Naive thymus-derived CD4-positive, alpha-beta T cell (primary cell): ENCODE data around the gene MCTP2. TPM values are rescaled to one million over a fixed set of nuclear protein-coding genes. Genes with fewer than 3 reads are reported as not detected.

Experiments
- ATAC-seq: fragments of 150-1000 bp; cut with Tn5 transposase; 2 replicates; pipeline ENCODE4 v1.10.0; 2021; ENCODE audit warnings: mild to moderate bottlenecking, moderate library complexity
- CTCF ChIA-PET: fragments of 350-600 bp; sonication (Branson Sonifier 250); formaldehyde crosslinking; loops from one replicate; lab custom pipeline; 2021; ENCODE audit warnings: antibody characterized with exemption; lab: Charles Lee
- POLR2A ChIA-PET: fragments of 350-600 bp; sonication (Branson Sonifier 250); formaldehyde crosslinking; loops from one replicate; lab custom pipeline; 2021; ENCODE audit warnings: antibody characterized with exemption, inconsistent platforms; lab: Charles Lee
- DNase-seq, 9 donors: peaks; one replicate each; pipeline versions ENCODE4 v3.0.0 to v3.0.0-alpha.2; 2020 to 2022; ENCODE audit warnings: mixed read lengths in 1 of 9
- H3K27ac ChIP-seq: one replicate; pipeline ENCODE4 v1.7.0; 2013; ENCODE audit warnings: mild to moderate bottlenecking, low read depth, low read length, moderate library complexity
- H3K27me3 ChIP-seq, 2 donors: one replicate each; pipeline ENCODE4 v1.7.0; 2013; ENCODE audit warnings: low read length in 2 of 2, mild to moderate bottlenecking in 2 of 2, moderate library complexity in 2 of 2; ENCODE audit not compliant: control insufficient read depth in 2 of 2, insufficient read depth in 2 of 2
- H3K36me3 ChIP-seq, 3 experiments: 1 replicate in 2 of 3; 2 replicates in 1 of 3; pipeline ENCODE4 v1.7.0; 2013; ENCODE audit warnings: low read length in 3 of 3, mild to moderate bottlenecking in 3 of 3, moderate library complexity in 1 of 3; ENCODE audit not compliant: insufficient read depth in 3 of 3, control insufficient read depth in 2 of 3
- H3K4me1 ChIP-seq, 2 donors: one replicate each; pipeline ENCODE4 v1.7.0; 2013; ENCODE audit warnings: low read length in 2 of 2, mild to moderate bottlenecking in 2 of 2, moderate library complexity in 1 of 2; ENCODE audit not compliant: control insufficient read depth in 2 of 2, insufficient read depth in 2 of 2
- H3K4me3 ChIP-seq: 2 replicates; pipeline ENCODE4 v1.7.0; 2013; ENCODE audit warnings: mild to moderate bottlenecking, low read length
- H3K9me3 ChIP-seq, 3 experiments: 1 replicate in 2 of 3; 2 replicates in 1 of 3; pipeline ENCODE4 v1.7.0; 2013; ENCODE audit warnings: low read length in 3 of 3; ENCODE audit not compliant: control insufficient read depth in 2 of 3
- H3K27ac Mint-ChIP-seq, 9 donors: one replicate each; pipeline ENCODE4 v1.8.0; 2020 to 2022; ENCODE audit warnings: mixed read lengths in 9 of 9, mild to moderate bottlenecking in 8 of 9, moderate library complexity in 5 of 9, inconsistent platforms in 2 of 9
- H3K27me3 Mint-ChIP-seq, 5 donors: one replicate each; pipeline ENCODE4 v1.8.0; 2021 to 2022; ENCODE audit warnings: mixed read lengths in 5 of 5, mild to moderate bottlenecking in 1 of 5
- H3K36me3 Mint-ChIP-seq, 5 donors: one replicate each; pipeline ENCODE4 v1.8.0; 2020 to 2022; ENCODE audit warnings: mixed read lengths in 5 of 5, mild to moderate bottlenecking in 3 of 5, inconsistent platforms in 1 of 5
- H3K4me1 Mint-ChIP-seq, 7 donors: one replicate each; pipeline ENCODE4 v1.8.0; 2020 to 2022; ENCODE audit warnings: mixed read lengths in 7 of 7, mild to moderate bottlenecking in 3 of 7, inconsistent platforms in 1 of 7
- H3K4me3 Mint-ChIP-seq, 10 donors: one replicate each; pipeline ENCODE4 v1.8.0; 2020 to 2022; ENCODE audit warnings: mild to moderate bottlenecking in 10 of 10, mixed read lengths in 10 of 10, moderate library complexity in 6 of 10, inconsistent platforms in 2 of 10
- H3K9me3 Mint-ChIP-seq, 11 donors: one replicate each; pipeline ENCODE4 v1.8.0; 2020 to 2022; ENCODE audit warnings: mixed read lengths in 11 of 11, mild to moderate bottlenecking in 4 of 11, inconsistent platforms in 1 of 11, moderate library complexity in 1 of 11
- intact Hi-C, 2 donors: fragments of 100-400 bp; cut with micrococcal nuclease; formaldehyde crosslinking; loops; one replicate each; pipeline ENCODE4 v1.15.1; 2023
- polyA plus RNA-seq, 2 donors: library from polyadenylated mRNA; unstranded; fragments of 300-500 nt; fragmentation: Illumina TruSeq; gene quantifications; one replicate each; pipeline ENCODE4 v1.2.3, GENCODE V29; 2021
- total RNA-seq, 6 experiments: library from RNA in 5 of 6; stranded (reverse) in 5 of 6; gene quantifications; 1 replicate in 5 of 6; 2 replicates in 1 of 6; pipeline ENCODE4 v1.2.3 and lab custom pipeline; 2021 to 2026

MCTP2 gene
- total and polyA plus RNA-seq, 7 experiments from 2014 or later = 1.9 to 44.5 (median 17.0) TPM

DNA sequence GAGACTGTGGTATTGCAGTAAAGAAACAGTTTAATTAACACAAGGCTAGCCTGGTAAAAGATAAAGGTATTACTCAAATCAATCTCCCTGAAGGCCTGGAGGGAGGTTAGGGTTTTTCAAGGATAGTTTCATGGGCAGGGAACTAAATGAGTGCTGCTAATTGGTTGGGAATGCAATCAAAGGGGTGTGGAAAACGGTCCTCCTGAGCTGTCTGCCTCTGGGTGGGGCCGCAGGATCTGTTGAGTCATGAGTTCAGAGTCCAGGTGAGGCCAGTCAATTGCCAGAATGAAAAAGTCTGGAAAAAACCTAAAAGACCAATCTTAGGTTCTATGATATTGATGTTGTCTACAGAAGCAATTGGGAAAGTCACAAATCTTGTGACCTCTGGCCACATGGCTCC, 293.2 kb downstream of the MCTP2 start:
- no peak overlapping the region for H3K4me3 ChIP-seq
- DNase-seq = no peak
- H3K4me1 Mint-ChIP-seq = no peaks in the 10 kb centered on the region
- intact Hi-C loops = no loop called here
- no peaks in the 10 kb centered on the region for H3K9me3 ChIP-seq
- no peak for ATAC-seq
- H3K27me3 ChIP-seq = no peaks in the 10 kb centered on the region
- H3K9me3 Mint-ChIP-seq = peaks cover 0 to 6% (median 0%) of the 10 kb centered on the region in 11 donors
- ChIA-PET CTCF (no interaction called here), POLR2A (no interaction called here)
- no peaks in the 10 kb centered on the region for H3K36me3 Mint-ChIP-seq
- H3K36me3 ChIP-seq = no peaks in the 10 kb centered on the region
- H3K4me1 ChIP-seq = no peaks in the 10 kb centered on the region
- H3K27ac ChIP-seq = no peak overlapping the region
- H3K27ac Mint-ChIP-seq = no peak overlapping the region
- H3K4me3 Mint-ChIP-seq = no peak overlapping the region
- peaks cover 4 to 33% (median 18%) of the 10 kb centered on the region in 5 donors for H3K27me3 Mint-ChIP-seq

DNA sequence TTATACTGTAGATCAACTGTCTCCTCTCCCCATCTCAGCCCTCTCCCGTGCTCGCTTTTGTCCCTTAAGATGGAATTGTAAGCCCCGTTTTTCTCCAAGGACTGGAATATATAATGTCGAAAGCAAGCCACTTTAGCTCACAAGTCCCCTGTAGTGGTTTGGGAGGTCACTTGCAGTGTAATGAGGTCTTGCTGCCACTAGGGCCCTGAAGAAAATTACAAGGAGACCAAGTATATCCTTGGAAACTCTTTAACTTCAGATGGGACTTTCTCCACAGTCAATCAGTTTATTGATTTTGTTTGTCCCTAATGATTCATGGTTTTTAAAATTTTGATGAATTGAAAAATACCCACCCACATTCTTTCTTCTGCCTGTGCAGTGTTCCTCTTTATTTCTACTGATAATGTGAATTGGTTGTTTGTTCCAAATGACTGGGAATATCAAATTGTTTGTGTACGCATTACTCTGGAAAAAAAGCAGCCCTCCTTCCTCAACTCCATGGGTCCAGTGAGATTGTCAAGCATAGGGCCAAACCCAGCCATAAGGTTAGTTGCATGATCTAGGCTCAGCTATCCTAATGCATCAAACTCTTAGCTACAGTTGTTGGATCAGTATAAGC, 294.8 kb downstream of the MCTP2 start:
- Mint-ChIP-seq H3K36me3 (no peaks in the 10 kb centered on the region), H3K27me3 (peaks cover 5 to 24% (median 14%) of the 10 kb centered on the region in 5 donors), H3K4me1 (no peaks in the 10 kb centered on the region), H3K4me3 (no peak overlapping the region), H3K27ac (no peak overlapping the region), H3K9me3 (peaks cover 0 to 6% (median 0%) of the 10 kb centered on the region in 11 donors)
- no peak overlapping the region for H3K27ac ChIP-seq
- intact Hi-C loops = no loop called here
- no peak for ATAC-seq
- no peaks in the 10 kb centered on the region for H3K27me3 ChIP-seq
- H3K4me1 ChIP-seq = no peaks in the 10 kb centered on the region
- DNase-seq = no peak
- ChIA-PET CTCF (no interaction called here), POLR2A (no interaction called here)
- H3K4me3 ChIP-seq = no peak overlapping the region
- no peaks in the 10 kb centered on the region for H3K9me3 ChIP-seq
- H3K36me3 ChIP-seq = no peaks in the 10 kb centered on the region

DNA sequence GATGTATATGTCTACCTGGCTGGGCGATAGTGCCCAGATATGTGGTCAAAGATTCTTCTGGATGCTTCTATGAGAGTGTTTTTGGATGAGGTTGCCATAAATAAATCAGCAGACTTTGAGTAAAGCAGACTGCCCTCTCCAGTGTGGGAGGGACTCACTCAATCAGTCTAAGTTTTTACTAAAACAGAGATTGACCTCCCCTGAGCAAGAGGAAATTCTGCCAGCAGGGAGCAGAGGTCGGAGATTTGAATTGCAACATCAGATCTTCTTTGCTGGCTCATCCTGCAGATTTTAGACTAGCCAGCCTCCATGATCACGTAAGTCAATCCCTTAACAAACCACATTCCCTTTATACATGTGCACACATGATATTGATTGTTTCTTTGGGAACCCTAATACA, 300.9 kb downstream of the MCTP2 start:
- ATAC-seq (no peak), DNase-seq (no peak)
- Histone ChIP-seq H3K36me3 (no peaks in the 10 kb centered on the region), H3K27me3 (no peaks in the 10 kb centered on the region), H3K27ac (no peak overlapping the region), H3K4me3 (no peak overlapping the region), H3K9me3 (no peaks in the 10 kb centered on the region), H3K4me1 (no peaks in the 10 kb centered on the region)
- ChIA-PET POLR2A (no interaction called here), CTCF (no interaction called here)
- Mint-ChIP-seq H3K4me3 (no peak overlapping the region), H3K9me3 (peaks cover 0 to 6% (median 0%) of the 10 kb centered on the region in 11 donors), H3K36me3 (no peaks in the 10 kb centered on the region), H3K27me3 (peaks cover 11 to 33% (median 17%) of the 10 kb centered on the region in 5 donors), H3K4me1 (no peaks in the 10 kb centered on the region), H3K27ac (no peak overlapping the region)
- intact Hi-C loops = no loop called here
